Activated CD4-positive, alpha-beta T cell treated with anti-CD3 and anti-CD28 coated beads, Interleukin-2, Interleukin-4, amounts not matched to agents 100 ng/mL and 50 ng/mL, durations not matched to agents 16 hours and 8 hours (primary cell): ENCODE data around the gene STAT5B.
"Not testable (repeated sequence)": the region's sequence is repeated elsewhere in the genome, so short reads cannot be mapped to it uniquely, and the experiment has no call there.

Experiments used
- DNase-seq: peaks from one replicate; pipeline ENCODE4 v3.0.0-alpha.2; 2020; ENCODE audit warnings: low spot score

Gene STAT5B

GRCh38 chr17:42193969-42194899 is 82.0 kb downstream of the STAT5B start, which contains the start of gene GHDC:
Gene GHDC (minus strand): TSS chr17:42194494. CDS start chr17:42193581, 913 bp downstream.
- DNase-seq: peak; percentile 87

- DNase-seq: no peak
These were observed 82.8 kb downstream of the STAT5B start for GRCh38 chr17:42193216-42193968.

- DNase-seq: no peak
These were observed 83.7 kb downstream of the STAT5B start for GRCh38 chr17:42192189-42193126.

- DNase-seq: no peak
These were observed 84.9 kb downstream of the STAT5B start for GRCh38 chr17:42191275-42191608.

GRCh38 chr17:42190491-42191274 is 85.5 kb downstream of the STAT5B start:
- DNase-seq: no peak

GRCh38 chr17:42189651-42189965 is 86.6 kb downstream of the STAT5B start:
- no peak for DNase-seq

- no peak for DNase-seq
These were observed 87.2 kb downstream of the STAT5B start for GRCh38 chr17:42188749-42189650.

GRCh38 chr17:42187833-42188232 is 88.4 kb downstream of the STAT5B start:
- no peak for DNase-seq

GRCh38 chr17:42186191-42186590 is 90.0 kb downstream of the STAT5B start:
- not testable (repeated sequence) for DNase-seq

GRCh38 chr17:42185621-42185930 is 90.6 kb downstream of the STAT5B start:
- DNase-seq: no peak

- no peak for DNase-seq
These were observed 91.2 kb downstream of the STAT5B start, which contains the start of gene HCRT for GRCh38 chr17:42184713-42185620. Gene HCRT (minus strand): TSS chr17:42185452. CDS start chr17:42185365, 87 bp downstream.

GRCh38 chr17:42183741-42184711 is 92.2 kb downstream of the STAT5B start:
- peak; percentile 87 for DNase-seq

- DNase-seq: no peak
These were observed 93.1 kb downstream of the STAT5B start for GRCh38 chr17:42182927-42183734.

GRCh38 chr17:42181851-42182207 is 94.4 kb downstream of the STAT5B start:
- DNase-seq: no peak

GRCh38 chr17:42180922-42181850 is 95.0 kb downstream of the STAT5B start, which contains the start of gene KCNH4:
Gene KCNH4 (minus strand): TSS chr17:42181142. CDS start chr17:42180945, 197 bp downstream.
- DNase-seq: peak; percentile 86

- no peak for DNase-seq
These were observed 95.7 kb downstream of the STAT5B start for GRCh38 chr17:42180411-42180921.
